Lower lobe of right lung (tissue), 2 donors: ENCODE results near the gene PRKCG. TPM values are rescaled to one million over a fixed set of nuclear protein-coding genes. Genes with fewer than 3 reads are reported as not detected.

Experiments
- ATAC-seq, 2 donors: fragments of 200-7000 bp; cut with Tn5 transposase; one replicate each; pipeline ENCODE4 v1.9.1; 2020 to 2022; ENCODE audit warnings: mild to moderate bottlenecking in 2 of 2, moderate library complexity in 2 of 2
- DNase-seq: peaks from one replicate; pipeline ENCODE4 v3.0.0-alpha.2; 2020
- H3K27ac ChIP-seq: fragments of 200-600 bp; one replicate; pipeline ENCODE4 v1.8.0; 2022
- H3K27me3 ChIP-seq: fragments of 200-600 bp; one replicate; pipeline ENCODE4 v1.8.0; 2022; ENCODE audit warnings: low read depth
- H3K36me3 ChIP-seq: fragments of 200-600 bp; one replicate; pipeline ENCODE4 v1.8.0; 2022; ENCODE audit warnings: mild to moderate bottlenecking
- H3K4me1 ChIP-seq: fragments of 200-600 bp; one replicate; pipeline ENCODE4 v1.8.0; 2022
- H3K4me3 ChIP-seq: fragments of 200-600 bp; one replicate; pipeline ENCODE4 v1.8.0; 2022; ENCODE audit warnings: mild to moderate bottlenecking
- H3K9me3 ChIP-seq: fragments of 200-600 bp; one replicate; pipeline ENCODE4 v1.8.0; 2022
- intact Hi-C: fragments of 100-400 bp; cut with DNase I; formaldehyde crosslinking; loops from one replicate; pipeline ENCODE4 v1.11.0; 2022
- total RNA-seq: library from RNA; stranded (reverse); fragmentation: NEBNext Ultra II Directional; extraction: Animal tissue kit (Norgen Biotek cat#: 25700); gene quantifications from one replicate; pipeline ENCODE4 v1.2.1, GENCODE V29; 2021
- TF ChIP-seq, protein P1 (sequence below): fragments of 200-600 bp; IDR thresholded peaks from one replicate; pipeline ENCODE4 v1.8.0; 2022; ENCODE audit warnings: antibody characterized with exemption, mild to moderate bottlenecking
- donor health status: DM: no; HTN: yes; CAD: no; lungs with severe emphysema.

Gene PRKCG
- total RNA-seq, 1 donor from 2014 or later = not detected

DNA sequence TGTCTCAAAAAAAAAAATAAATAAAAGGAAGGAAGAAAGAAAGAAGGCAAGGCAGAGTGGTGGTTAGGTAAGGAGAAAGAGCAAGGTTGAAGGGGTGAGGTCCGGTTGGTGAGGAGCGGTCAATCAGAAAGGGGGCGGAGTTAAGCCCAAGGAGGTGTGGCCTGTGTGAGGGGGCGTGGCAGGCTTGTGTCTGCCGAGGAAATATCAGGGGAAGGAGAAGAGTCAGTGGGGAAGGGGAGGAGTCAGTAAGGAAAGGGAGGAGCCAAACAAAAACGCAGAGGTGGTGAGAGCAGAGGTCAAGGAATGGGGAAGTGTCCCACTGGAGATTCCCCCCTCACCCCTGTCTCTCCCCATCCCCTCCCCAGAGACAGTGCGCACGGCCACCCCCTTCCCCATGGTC is 33.0 kb downstream of the PRKCG start:
- intact Hi-C loops = no loop called here
- ATAC-seq (peak in 1 of 2 donors; percentile 39), DNase-seq (no peak)
- no peaks in the 10 kb centered on the region for H3K36me3 ChIP-seq
- no peaks in the 10 kb centered on the region for H3K4me1 ChIP-seq
- TF ChIP-seq, protein P1, sequence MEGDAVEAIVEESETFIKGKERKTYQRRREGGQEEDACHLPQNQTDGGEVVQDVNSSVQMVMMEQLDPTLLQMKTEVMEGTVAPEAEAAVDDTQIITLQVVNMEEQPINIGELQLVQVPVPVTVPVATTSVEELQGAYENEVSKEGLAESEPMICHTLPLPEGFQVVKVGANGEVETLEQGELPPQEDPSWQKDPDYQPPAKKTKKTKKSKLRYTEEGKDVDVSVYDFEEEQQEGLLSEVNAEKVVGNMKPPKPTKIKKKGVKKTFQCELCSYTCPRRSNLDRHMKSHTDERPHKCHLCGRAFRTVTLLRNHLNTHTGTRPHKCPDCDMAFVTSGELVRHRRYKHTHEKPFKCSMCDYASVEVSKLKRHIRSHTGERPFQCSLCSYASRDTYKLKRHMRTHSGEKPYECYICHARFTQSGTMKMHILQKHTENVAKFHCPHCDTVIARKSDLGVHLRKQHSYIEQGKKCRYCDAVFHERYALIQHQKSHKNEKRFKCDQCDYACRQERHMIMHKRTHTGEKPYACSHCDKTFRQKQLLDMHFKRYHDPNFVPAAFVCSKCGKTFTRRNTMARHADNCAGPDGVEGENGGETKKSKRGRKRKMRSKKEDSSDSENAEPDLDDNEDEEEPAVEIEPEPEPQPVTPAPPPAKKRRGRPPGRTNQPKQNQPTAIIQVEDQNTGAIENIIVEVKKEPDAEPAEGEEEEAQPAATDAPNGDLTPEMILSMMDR = no peak
- H3K9me3 ChIP-seq = no peaks in the 10 kb centered on the region
- H3K27me3 ChIP-seq = peaks cover 44% of the 10 kb centered on the region
- no peak overlapping the region for H3K27ac ChIP-seq
- H3K4me3 ChIP-seq = no peak overlapping the region

DNA sequence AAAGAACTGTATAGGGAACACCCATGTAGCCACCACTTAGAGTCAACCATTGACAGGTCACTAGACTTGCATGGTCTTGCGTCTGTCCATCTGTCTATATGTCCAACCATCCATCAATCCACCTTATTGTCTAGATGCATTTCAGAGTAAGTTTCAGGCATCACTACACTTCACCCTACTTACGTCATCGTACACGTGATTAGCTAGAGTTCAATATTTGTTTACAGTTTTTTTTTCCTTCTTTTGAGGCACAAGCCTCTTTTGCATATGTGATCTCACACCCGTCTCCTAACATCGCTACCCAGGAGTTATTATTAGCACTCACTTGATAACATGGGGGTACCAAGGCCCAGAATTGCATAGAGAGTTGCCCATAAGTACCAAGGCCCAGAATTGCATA is 34.0 kb downstream of the PRKCG start:
- Histone ChIP-seq H3K4me1 (no peaks in the 10 kb centered on the region), H3K9me3 (no peaks in the 10 kb centered on the region), H3K36me3 (no peaks in the 10 kb centered on the region), H3K27me3 (peaks cover 34% of the 10 kb centered on the region), H3K4me3 (no peak overlapping the region), H3K27ac (no peak overlapping the region)
- DNase-seq = no peak
- no peak for ATAC-seq
- TF ChIP-seq, protein P1 = no peak
- intact Hi-C loops = no loop called here

DNA sequence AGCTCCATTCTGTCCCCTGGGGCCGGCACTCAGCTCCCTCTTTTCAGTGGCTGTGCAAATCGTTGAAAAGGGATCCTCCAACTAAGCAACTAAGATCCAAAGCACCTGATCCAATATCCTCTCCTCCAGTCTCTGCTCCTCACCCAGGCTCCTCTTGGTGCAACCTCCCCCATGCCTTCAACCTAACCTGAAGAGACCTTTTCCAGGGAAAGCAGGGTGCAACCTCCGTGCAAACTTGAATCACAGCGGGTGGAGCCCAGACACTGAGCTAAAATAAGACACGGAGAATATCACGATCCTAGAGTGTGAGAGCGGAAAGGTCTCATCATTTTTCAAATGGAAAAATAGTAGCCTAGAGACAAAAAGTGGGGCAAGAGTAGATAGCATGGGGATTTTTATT is 35.4 kb downstream of the PRKCG start:
- DNase-seq (no peak), ATAC-seq (no peak)
- Histone ChIP-seq H3K27me3 (peaks cover 20% of the 10 kb centered on the region), H3K36me3 (no peaks in the 10 kb centered on the region), H3K4me3 (no peak overlapping the region), H3K27ac (no peak overlapping the region), H3K4me1 (no peaks in the 10 kb centered on the region), H3K9me3 (no peaks in the 10 kb centered on the region)
- intact Hi-C loops = no loop called here
- TF ChIP-seq, protein P1 = no peak

DNA sequence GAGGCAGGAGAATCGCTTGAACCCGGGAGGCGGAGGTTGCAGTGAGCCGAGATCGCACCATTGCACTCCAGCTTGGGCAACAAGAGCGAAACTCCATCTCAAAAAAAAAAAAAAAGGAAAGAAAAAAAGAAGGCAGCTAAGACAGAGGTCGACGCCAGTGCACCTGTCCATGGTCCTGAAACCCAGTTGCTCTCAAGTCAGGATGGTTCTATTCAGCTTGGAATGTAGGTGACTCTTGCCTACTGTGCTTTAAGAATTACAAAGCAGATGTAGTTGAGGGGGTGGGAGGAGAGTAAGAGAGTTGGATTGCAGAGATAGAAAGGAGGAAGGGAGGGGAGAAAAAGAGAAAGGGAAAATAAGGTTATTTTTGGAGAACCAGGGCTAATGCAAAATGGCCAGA is 45.7 kb downstream of the PRKCG start:
- no peaks in the 10 kb centered on the region for H3K36me3 ChIP-seq
- intact Hi-C loops = no loop called here
- no peak overlapping the region for H3K27ac ChIP-seq
- TF ChIP-seq, protein P1 = no peak
- ATAC-seq (no peak), DNase-seq (no peak)
- H3K4me3 ChIP-seq = no peak overlapping the region
- H3K27me3 ChIP-seq = no peaks in the 10 kb centered on the region
- no peaks in the 10 kb centered on the region for H3K4me1 ChIP-seq
- no peaks in the 10 kb centered on the region for H3K9me3 ChIP-seq

DNA sequence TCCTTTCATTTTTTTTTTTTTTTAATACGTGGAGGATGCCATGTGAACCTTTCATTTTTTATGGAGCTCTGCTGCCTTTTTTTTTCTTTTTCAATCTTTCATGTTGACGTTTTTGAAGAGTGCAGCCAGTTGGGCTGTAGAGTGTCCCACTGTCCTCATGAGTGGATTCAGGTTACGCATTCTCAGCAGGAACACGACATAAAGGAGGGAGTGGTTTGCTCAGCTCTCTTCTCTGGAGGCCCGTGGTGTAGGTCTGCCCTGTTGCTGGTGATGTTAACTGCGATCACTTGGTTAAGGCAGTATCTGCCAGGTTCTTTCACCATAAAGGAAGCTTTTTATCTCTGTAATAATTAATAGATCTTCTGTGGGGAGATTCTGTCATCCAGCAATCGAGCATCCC is 54.0 kb downstream of the PRKCG start:
- Histone ChIP-seq H3K27me3 (peaks cover 15% of the 10 kb centered on the region), H3K4me1 (no peaks in the 10 kb centered on the region), H3K36me3 (no peaks in the 10 kb centered on the region), H3K27ac (no peak overlapping the region), H3K9me3 (no peaks in the 10 kb centered on the region), H3K4me3 (no peak overlapping the region)
- DNase-seq (no peak), ATAC-seq (no peak)
- intact Hi-C loops = no loop called here
- TF ChIP-seq, protein P1 = no peak
